IPS DF 19.7 (cell line): ENCODE measurements around the gene ZNF618.

ENCODE experiments used
- DNase-seq: peaks from one replicate; pipeline ENCODE4 v3.0.0-alpha.2; 2013; ENCODE audit warnings: low read depth, low spot score

ZNF618 gene

DNA sequence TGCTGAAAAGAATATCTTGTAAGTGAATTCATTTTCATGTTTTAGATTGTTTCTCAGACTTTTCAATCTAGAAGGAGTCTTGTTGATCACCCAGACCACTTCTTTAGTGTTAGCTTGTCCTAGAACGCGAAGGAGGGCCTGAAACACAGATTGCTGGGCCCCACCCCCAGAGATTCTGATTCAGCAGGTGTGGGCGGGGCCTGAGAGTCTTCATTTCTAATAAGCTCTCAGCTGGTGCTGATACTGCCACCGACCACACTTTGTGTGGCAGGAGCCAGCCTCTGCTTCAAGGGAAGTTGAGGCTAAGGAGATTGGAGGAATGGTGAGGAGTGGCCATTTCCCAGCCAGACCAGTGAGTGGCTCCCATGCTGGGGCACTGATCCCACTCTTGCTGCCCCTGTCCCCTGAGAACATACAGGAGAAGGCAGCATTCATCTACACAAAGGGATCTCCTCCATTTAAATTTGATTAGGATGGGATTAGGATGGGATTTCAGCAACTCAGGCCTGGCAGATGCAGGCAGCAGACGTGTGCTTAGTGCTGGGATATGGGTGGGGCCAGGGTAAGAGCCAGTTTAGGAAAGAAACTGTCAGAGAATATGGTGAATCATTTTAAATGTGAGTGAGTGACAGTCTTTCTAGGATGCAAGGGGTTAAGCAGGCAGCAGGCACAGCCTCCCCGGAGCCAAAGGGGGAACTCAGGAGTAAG lies 35.9 kb downstream of the ZNF618 start:
- no peak for DNase-seq

DNA sequence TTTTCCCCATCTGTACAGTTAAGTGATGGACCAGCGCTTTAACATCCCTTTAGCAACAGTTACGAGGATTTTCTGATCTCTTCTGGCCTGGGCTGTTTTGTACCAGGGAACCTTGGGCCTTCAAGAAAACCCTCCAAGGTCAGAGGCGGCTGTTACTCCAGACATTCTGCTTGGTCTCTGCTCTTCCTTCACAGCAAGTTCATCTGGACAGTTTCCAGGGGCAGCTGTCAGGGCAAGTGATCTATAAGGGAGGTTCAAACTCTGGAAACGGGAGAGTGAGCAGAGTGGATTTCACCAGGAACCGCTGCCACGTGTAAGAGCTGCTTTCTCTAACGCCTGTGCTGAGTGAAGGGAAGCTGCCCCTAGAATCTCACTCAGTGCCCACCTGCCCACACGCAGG lies 36.7 kb downstream of the ZNF618 start:
- DNase-seq, result no peak

DNA sequence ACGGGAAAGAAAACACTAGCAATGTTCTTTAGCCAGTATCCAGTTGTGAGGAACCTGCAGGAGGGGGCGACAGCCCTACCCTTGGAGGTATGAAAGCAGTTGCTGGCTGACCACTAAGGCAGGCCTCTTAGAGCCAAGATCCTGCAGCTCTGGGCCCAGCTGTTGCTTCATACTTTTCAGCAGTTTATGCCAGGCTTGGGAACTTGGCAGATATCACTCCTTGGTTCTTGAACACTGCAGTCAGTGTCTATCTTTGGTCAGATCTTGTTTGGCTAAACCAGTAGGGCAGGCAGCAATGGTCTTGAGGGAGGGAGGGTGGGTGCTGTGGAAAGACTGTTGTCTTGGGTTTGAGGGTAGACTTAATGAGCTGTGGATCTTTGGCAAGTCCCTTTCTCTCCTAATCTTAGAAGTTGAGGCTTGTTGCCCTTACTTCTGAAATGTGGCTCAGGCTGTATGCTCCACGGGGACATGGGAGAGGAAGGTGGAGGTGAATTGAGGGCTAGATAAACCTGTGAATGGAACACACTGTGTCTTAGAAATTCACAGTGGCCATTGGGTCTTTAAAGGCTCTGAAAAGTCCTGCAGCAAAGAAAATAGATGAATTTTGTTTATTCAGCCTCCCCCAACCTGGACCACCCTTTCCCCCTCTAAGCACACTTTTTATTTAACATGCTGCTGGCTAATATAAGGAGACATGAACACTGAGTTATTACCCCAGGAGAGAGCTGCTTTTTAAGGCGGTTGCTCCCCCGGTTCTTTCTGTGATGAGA lies 37.5 kb downstream of the ZNF618 start:
- no peak for DNase-seq

DNA sequence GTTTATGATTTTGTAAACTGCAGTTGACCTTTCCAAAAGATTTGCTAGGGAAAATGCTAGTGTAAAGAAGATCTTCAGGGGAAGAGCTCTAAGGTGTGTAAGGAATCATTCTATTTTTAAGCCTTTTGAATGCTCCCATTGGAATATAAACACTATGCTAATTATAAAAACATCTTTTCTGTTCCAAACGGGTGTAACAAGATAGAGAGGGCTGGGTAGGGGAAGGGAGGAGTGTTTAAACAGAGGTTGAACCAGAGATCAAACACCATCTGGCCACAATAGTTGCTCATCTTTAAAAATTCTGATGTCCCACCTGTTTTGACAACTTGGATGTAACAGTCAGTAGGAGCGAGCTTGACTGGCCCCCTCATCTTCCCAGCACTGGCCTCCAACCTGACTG lies 38.4 kb downstream of the ZNF618 start:
- no peak for DNase-seq

DNA sequence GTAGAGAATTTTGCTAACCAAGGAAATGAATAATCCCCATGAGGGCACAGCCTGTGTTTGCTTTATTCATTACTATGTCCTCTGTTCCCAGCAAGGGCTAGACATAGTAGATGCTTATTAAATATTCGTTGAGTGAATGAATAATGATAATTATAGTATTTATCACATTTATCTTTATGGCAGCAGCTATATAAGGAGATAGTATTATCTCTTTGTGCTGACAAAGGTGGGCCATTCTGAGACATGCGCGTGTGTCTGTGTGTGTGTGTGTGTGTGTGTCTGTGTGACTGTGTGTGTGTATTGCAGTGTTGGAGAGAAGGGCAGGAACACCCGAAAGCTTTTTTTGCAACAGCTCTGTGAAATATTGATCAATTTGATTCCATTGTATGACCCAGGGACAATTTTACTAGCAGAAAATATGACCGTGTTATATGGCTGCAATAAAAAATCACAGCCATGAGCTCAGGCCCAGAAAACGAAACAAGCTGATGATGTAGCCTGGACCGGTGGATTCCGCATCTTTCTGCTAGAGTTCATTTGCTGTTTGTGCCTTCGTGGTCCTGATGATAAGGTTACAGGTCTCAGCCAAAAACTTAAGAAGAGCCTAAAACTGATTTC lies 39.8 kb downstream of the ZNF618 start:
- DNase-seq, result no peak

DNA sequence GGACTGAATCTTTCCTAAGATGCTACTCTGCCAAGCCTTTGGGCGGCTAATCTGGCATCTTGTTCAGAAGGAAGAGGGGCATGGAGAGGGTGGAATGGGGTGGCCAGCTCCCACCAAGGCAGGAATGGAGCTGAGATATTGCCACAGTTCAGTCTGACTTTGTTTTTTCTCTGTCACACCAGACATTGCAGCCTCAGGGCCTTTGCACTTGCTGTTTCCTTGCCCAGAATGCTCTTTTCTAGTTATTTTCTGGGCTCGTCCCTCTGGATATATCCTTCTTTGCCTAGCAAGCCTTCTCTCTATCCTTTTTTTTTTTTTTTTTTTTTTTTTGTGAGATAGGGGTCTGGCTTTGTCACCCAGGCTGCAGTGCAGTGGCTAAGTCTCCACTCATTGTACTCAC lies 40.8 kb downstream of the ZNF618 start:
- DNase-seq, result no peak

DNA sequence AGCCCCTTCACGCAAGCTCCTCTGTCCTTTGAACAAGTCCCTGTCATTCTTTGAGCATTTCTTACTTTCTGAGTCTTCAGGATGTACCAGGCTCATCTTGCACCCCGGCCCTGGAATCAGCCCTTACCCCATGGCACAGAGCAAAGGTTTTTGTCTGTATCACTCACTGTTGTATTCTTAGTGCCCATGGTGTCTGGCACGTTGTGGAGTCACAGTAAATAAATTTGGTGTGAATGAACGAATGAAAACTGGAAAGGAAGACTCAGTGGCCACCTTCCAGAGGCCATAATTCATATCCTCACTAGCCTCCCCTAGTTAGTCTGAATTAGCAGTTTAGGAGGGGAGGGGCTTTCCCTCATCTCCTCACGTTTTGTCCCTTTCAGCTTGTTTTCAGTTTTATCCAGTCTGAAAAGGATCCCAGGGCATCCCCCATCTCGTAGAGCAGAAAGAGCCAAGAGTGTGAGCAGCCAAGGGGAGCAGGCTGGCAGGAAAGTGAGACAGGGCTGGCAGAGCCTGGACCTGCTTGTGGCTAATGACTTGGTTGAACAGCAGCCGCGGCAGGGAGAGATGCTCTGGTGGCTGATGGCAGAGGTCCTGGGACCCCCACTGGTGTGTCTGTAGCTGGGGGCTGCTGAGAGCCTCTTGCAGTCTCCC lies 42.7 kb downstream of the ZNF618 start:
- no peak for DNase-seq

DNA sequence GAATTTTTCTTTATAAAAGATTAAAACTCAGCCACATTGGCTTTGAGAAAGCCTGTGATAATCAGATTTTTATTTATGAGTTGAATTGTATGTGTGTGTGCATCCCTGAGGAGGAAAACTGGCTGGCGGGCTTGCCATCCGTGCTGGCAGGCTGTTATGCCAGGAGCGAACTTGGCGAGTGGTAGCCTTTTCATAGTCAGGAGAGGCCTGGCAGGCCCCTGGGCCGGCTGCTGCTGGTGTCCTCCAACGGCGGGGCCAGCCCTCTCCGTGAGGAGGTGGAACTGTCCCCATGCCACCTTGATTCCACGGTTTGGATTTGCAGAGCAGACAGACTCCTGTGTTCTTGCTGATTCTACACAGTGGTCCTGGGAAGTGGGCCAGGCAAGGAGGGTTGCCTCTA lies 43.3 kb downstream of the ZNF618 start:
- no peak for DNase-seq

DNA sequence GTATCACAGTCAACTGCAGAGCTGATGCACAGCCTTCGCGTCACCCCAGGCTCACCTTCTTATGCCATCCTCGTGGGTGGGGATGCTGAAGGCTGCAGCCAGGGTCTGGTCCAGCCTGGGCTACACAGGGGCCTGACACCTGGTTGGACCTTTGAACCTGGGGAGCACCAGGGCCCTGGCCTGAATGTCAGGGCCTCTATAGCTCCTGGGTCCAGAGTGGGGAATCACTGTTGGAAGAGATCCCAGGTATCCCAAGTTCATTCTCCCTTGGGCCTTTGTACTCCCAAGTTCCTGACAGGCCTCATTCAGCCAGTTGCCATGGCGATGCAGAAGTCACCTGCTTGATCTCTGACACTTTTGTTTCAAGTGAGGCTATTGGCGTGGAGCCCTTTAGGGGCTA lies 43.8 kb downstream of the ZNF618 start:
- DNase-seq, result no peak

DNA sequence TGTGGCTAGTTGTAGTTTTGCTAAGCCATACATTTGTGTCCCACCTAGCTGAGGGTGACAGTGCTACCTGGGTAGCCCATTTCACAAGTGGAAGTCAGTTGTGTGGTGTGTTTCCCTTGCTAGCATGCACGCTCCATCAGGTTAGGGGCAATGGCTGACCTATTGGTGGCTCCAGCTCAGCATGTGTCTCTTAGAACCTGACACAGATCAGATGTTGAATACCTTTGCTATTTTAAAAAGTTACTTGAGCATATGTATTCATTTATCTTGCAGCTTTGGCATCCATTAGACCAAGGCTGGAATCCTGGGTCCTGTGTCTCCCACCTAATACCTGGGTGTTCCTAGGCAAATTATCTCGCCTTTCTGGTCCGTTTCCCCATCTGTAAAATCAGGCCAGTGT lies 44.8 kb downstream of the ZNF618 start:
- no peak for DNase-seq

DNA sequence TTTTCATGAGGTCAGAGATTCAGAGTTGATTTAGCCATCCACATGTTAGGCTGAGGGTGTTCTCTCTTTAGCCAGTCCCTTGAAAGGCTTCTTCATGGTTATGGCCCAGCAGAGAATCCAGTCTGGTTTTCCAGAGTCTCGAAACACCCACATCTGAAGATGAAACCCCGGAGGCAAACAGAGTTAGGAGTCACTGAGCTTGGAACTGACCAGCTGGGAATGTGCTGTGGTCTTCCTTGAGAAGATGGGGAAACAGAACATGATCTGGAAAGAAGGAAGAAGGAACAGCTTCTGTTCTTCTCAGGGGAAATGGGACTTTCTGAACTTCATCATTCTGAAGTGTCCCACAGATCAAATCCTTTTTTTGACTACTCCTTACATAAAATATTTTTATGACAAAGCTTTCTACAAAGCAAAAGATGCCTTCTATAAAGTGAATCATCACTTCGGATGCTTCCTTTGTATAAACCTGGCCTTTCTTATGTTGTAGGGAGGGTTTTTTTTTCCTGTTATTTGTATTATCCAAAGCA lies 45.4 kb downstream of the ZNF618 start:
- DNase-seq, result no peak

DNA sequence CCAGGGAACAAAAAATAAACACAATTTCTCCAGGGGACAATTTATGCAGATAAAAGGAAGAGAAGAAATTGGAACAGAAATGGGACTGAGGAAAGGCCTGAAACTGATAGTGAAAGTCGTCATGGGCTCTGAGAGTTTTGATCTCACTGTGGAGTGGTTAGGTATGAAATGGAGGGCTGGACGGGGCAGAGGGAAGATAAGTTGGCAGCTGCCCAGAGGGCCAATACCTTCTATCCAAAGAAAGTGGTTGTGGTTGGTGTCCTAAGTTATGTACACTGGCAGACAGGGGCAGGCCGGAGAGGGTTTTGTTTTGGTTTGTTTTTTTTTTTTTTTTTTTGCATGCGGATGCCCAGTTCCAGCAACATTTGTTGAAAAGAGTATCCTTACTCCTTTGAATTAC lies 46.1 kb downstream of the ZNF618 start:
- no peak for DNase-seq

DNA sequence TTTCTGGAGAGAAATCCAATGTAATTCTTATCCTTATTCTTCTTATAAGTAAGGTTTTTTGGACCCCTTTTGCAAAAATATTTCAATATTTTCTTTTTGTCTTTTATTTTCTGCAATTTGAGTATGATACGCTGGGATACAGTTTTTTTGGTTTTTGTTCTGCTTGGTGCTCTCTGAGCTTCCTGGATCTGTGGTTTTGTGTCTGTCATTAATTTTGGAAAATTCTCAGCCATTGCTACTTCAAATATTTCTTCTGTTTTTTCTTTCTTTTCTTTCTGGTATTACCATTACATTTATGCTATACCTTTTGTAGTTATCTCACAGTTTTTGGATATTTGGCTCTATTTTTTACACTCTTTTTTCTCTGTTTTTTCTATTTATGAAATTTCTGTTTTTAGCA lies 50.1 kb downstream of the ZNF618 start:
- no peak for DNase-seq

DNA sequence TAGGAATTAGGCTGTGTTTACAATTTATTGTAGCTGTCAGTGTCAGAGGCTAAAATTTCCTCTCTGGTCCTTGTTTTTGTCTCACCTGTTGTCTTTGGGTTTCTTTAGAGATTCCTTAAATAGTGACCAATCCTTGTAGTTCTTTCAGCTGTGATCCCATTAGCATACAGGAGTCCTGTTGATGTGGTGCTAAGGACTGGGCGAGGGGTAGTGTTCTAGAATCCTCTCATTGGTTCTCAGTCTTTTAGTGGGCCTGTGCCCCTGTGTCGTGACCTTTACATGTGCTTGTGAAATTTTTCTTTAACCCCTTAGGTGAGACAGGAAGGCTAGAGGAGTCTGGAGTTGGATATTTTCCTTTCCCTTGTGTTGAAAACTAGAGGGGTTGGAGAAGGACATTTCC lies 51.2 kb downstream of the ZNF618 start:
- DNase-seq, result no peak

DNA sequence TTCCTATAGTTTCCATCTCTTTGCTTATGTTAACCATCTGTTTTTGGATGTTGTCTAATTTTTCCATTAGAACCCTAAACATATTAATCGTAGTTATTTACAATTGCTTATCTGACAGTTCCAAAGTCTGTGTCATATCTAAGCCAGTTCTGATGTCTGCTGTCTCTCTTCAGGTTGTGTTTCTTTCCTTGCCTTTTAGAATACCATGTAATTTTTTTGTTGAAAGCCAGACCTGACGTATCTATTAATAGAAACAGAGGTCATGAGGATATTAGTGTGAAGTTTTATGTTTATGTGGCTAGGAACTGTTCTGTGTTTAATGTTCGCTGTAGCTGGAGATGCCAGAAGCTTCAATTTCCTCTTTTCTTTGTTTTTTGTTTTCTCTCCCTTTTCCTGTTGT lies 52.2 kb downstream of the ZNF618 start:
- DNase-seq, result no peak

DNA sequence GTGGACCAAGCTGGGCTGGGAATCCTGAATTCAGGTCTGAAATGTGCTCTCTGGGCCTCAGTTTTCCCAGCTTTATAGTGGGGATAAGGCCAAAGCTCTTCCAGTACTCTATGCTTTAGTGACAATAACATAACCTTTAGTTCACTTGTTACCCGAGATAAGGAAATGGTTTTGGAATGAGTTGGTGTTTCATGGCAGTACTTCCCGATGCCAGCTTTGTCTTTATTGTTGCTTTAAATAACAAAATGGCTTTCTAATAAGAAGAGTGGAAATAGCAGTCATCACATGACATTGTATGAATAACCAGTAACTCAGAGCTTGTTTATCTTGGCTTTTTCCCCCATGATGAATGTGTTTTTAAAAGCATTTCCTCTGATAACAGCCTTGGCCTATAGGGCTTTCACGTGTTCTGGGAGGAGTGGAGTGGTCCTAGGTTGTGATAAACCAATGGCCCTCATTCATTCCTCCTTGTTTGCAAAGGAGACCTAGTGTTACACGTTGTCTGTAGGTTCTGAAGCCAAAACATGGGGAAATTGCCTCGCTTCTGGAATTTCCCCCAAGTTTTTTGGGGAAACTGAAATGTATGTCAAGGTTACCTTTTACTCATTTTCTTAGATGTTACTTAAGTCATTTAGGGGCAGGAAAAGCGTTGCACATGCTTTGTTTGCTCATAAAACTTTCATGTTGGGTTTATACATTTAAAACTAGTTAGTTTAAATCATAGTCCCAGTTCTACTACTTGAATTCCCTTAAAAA lies 53.7 kb downstream of the ZNF618 start:
- DNase-seq, result no peak

DNA sequence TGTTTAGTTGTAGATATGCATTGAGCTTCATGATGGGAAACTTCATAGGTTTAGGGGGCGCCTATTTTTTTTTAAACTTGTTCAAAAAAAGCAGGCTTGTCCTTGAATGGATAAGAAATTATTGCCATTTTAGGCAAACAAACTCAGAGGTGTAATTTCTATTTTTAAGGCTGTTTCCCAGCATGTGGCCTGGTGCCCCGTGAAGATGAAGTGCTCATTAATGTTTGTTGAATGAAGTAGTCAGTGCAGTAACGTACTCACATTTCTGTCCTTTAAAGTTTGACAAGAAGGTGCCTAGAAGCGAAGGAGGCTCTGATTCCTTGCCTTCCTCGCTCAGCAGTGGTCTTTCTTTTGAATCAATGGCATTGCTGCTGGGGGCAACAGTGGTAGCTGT lies 54.3 kb downstream of the ZNF618 start:
- no peak for DNase-seq

DNA sequence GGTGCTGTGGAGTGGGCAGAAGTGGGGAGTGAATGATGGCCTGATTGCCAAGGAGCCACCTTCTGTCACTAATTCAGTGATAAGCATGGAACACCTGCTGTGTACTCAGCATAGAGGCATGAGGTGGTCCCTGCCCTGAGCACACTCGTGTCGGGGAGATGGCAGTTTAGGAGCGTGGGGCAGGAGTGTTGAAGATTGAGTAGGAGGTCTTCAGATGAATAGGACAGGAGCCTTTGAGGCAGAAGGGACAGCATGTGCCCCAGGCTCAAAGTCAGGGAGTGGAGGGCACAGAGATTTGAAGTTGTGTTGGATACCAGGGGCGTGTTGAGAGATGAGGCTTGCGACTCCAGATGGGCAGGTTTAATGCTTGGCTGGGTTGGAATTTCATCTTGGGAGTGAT lies 55.0 kb downstream of the ZNF618 start:
- no peak for DNase-seq

DNA sequence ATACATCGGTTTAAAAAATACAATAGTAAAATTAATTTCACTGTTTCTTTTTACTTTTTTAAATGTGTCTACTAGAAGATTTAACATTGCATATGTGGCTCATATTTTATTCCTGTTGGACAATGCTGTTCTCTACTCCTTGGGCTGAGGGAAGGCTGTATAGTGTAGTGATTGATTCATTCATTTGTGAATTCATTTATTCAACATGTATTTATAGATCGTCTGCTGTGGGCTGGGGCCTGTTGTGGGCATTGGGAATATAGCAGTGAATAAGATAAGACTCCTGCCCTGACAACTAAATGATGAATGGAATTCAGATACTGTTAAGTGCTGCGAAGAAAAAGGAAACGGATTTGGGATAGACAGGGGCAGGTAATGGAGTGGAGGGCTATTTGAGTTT lies 55.7 kb downstream of the ZNF618 start:
- DNase-seq, result no peak

DNA sequence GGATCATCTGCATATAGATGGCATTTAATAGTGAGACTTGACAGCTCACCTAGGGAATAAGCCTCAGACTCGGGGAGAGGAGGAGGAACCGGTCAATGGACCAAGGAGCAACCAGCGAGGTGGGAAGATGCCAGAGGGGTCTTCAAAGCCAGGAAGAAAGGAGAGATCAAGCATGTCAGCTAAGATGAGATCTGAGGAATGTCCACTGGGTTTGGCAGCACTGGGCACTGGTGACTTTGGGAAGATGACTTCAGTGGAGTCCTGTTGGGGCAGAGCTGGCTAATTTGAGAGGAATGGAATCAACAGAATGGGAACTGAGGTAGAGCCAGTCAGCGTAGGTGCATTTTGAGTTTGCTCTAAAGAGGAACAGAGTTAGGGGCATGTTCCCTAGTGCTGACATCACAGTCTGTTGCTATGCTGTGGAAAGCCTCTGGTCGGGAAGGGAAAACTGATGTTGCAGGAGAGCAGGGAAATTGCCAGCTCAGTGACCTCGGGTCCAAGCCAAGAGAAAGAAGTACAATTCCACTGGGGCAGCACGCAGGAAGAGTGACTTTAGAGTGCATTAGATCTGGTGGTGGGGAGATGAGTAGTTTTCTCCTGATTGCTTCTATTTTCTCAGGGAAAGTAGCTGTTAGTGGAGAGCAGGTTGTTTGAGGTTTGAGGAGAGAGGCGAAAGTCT lies 56.9 kb downstream of the ZNF618 start:
- no peak for DNase-seq

DNA sequence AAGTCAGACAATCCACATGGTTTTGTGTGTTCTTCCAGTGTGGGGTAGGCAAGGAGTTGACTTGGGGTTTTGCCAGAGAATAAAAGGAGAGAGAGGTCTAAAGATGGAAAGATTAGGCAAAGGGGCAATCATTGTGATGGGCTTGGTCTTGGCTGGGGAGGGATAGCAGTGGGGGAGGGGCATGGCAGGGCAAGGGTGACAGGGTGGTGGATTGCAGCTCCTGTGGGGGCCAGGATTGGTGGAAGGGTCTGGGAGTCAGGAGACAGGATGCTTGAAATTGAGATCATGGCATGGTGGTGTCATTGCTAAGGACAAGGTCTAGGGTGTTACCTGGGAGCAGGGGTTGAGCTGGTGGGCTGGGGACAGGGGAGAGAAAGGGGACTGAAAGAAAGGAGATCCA lies 57.6 kb downstream of the ZNF618 start:
- no peak for DNase-seq
